Thyroid gland (tissue), 4 donors: ENCODE results near the gene PAWR.

ENCODE experiments used
- POLR2A ChIP-seq, 2 donors: fragments of 450-650 bp; IDR thresholded peaks; one replicate each; pipeline ENCODE4 v1.6.1; 2017; ENCODE audit warnings: antibody characterized with exemption in 2 of 2, mild to moderate bottlenecking in 2 of 2, moderate library complexity in 1 of 2
- TF ChIP-seq, protein P1 (sequence below), 6 experiments: fragments of 200-600 bp in 3 of 6; fragments of 450-650 bp in 3 of 6; sonication (generic) in 3 of 6; IDR thresholded peaks; one replicate each; pipeline ENCODE4 v1.5.1; 2016 to 2019; ENCODE audit warnings: antibody characterized with exemption in 6 of 6, mild to moderate bottlenecking in 2 of 6, inconsistent platforms in 1 of 6, moderate library complexity in 1 of 6

DNA sequence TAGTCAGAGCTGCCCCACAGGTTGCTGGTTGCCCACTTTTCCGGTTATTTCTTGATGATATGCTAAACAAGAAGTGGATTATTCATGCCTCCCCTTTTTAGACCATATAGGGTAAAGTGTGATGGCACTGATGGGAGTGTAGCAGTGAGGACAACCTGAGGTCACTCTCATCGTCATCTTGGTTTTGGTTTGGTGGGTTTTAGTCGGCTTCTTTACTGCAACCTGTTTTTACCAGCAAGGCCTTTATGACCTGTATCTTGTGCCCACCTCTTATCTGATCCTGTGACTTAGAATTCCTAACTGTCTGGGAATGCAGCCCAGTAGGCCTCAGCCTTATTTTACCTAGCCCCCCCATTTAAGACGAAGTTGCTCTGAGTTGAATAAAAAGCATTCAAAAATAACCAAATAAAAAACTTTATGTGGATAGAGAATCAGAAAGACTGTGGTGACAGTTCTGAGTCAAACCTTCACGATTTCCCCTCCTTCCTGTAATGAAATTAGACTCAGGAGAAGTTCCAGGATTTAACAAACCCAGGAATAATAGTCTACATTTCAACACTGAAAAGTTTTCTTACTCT is 144.2 kb downstream of the PAWR start:
- TF ChIP-seq, protein P1, sequence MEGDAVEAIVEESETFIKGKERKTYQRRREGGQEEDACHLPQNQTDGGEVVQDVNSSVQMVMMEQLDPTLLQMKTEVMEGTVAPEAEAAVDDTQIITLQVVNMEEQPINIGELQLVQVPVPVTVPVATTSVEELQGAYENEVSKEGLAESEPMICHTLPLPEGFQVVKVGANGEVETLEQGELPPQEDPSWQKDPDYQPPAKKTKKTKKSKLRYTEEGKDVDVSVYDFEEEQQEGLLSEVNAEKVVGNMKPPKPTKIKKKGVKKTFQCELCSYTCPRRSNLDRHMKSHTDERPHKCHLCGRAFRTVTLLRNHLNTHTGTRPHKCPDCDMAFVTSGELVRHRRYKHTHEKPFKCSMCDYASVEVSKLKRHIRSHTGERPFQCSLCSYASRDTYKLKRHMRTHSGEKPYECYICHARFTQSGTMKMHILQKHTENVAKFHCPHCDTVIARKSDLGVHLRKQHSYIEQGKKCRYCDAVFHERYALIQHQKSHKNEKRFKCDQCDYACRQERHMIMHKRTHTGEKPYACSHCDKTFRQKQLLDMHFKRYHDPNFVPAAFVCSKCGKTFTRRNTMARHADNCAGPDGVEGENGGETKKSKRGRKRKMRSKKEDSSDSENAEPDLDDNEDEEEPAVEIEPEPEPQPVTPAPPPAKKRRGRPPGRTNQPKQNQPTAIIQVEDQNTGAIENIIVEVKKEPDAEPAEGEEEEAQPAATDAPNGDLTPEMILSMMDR (IDR thresholded peaks at IDR 0.05) = no peak
- no peak for TF ChIP-seq POLR2A (IDR thresholded peaks at IDR 0.05)
